ENCODE results near the gene ARHGAP18.

The ARHGAP18 gene

GRCh38 chr6:129662980-129663431 is 47.0 kb downstream of the ARHGAP18 start:
- DNase-seq, result no peak

GRCh38 chr6:129662406-129662766 is 47.6 kb downstream of the ARHGAP18 start:
- no peak for DNase-seq

GRCh38 chr6:129661536-129662405 is 48.2 kb downstream of the ARHGAP18 start:
- no peak for DNase-seq

GRCh38 chr6:129660346-129660676 is 49.7 kb downstream of the ARHGAP18 start:
- no peak for DNase-seq

- DNase-seq, result no peak
Measured at GRCh38 chr6:129659590-129660345, 50.2 kb downstream of the ARHGAP18 start.

GRCh38 chr6:129659167-129659566 is 50.8 kb downstream of the ARHGAP18 start:
- DNase-seq, result no peak

- DNase-seq, result peak; percentile 25 to 81
Measured at GRCh38 chr6:129657483-129657882, 52.5 kb downstream of the ARHGAP18 start.

GRCh38 chr6:129655334-129655733 is 54.6 kb downstream of the ARHGAP18 start:
- no peak for DNase-seq

- DNase-seq, result no peak
Measured at GRCh38 chr6:129653746-129654145, 56.2 kb downstream of the ARHGAP18 start.

GRCh38 chr6:129653229-129653628 is 56.7 kb downstream of the ARHGAP18 start:
- DNase-seq, result no peak

GRCh38 chr6:129651291-129651691 is 58.7 kb downstream of the ARHGAP18 start:
- no peak for DNase-seq

- no peak for DNase-seq
Measured at GRCh38 chr6:129648819-129649491, 61.0 kb downstream of the ARHGAP18 start.

- no peak for DNase-seq
Measured at GRCh38 chr6:129647044-129647443, 62.9 kb downstream of the ARHGAP18 start.

- DNase-seq, result no peak
Measured at GRCh38 chr6:129646642-129647041, 63.3 kb downstream of the ARHGAP18 start.

GRCh38 chr6:129645830-129646579 is 64.0 kb downstream of the ARHGAP18 start:
- DNase-seq, result no peak

- peak in 1 of 2 experiments; percentile 12 for DNase-seq
Measured at GRCh38 chr6:129645106-129645829, 64.7 kb downstream of the ARHGAP18 start.

- DNase-seq, result peak in 1 of 2 experiments; percentile 19
Measured at GRCh38 chr6:129644567-129645015, 65.4 kb downstream of the ARHGAP18 start.

GRCh38 chr6:129643968-129644367 is 66.0 kb downstream of the ARHGAP18 start:
- no peak for DNase-seq

- DNase-seq, result no peak
Measured at GRCh38 chr6:129643176-129643575, 66.8 kb downstream of the ARHGAP18 start.

- no peak for DNase-seq
Measured at GRCh38 chr6:129642322-129642721, 67.7 kb downstream of the ARHGAP18 start.

- no peak for DNase-seq
Measured at GRCh38 chr6:129641344-129641743, 68.6 kb downstream of the ARHGAP18 start.

GRCh38 chr6:129638686-129639085 is 71.3 kb downstream of the ARHGAP18 start:
- DNase-seq, result no peak
